WTC11 (cell line): ENCODE results near the gene PLA2G2E. TPM values are rescaled to one million over a fixed set of nuclear protein-coding genes. Genes with fewer than 3 reads are reported as not detected.

ENCODE experiments used
- ATAC-seq: fragments of 200-7000 bp; cut with Tn5 transposase; 2 replicates; pipeline ENCODE4 v1.10.0; 2021; ENCODE audit warnings: mild to moderate bottlenecking, moderate library complexity
- CTCF ChIA-PET: fragments of 300-600 bp; sonication (Branson Sonifier 250); formaldehyde crosslinking; loops from one replicate; lab custom pipeline; 2021; ENCODE audit warnings: antibody characterized with exemption; lab: Charles Lee
- POLR2A ChIA-PET: fragments of 350-600 bp; sonication (Branson Sonifier 250); formaldehyde crosslinking; loops from one replicate; lab custom pipeline; 2021; ENCODE audit warnings: antibody characterized with exemption; lab: Charles Lee
- DNase-seq: peaks from one replicate; pipeline ENCODE4 v3.0.0; 2021; ENCODE audit warnings: low spot score
- H3K27ac Mint-ChIP-seq: 2 replicates; pipeline ENCODE4 v1.8.0; 2021; ENCODE audit warnings: mixed read lengths
- H3K27me3 Mint-ChIP-seq: 2 replicates; pipeline ENCODE4 v1.8.0; 2021; ENCODE audit warnings: low read depth, mild to moderate bottlenecking, moderate library complexity, mixed read lengths
- H3K36me3 Mint-ChIP-seq: 2 replicates; pipeline ENCODE4 v1.8.0; 2021; ENCODE audit warnings: mixed read lengths
- H3K4me1 Mint-ChIP-seq: 2 replicates; pipeline ENCODE4 v1.8.0; 2022; ENCODE audit warnings: mixed read lengths
- H3K4me3 Mint-ChIP-seq: 2 replicates; pipeline ENCODE4 v1.8.0; 2021; ENCODE audit warnings: mild to moderate bottlenecking, moderate library complexity, mixed read lengths
- H3K9me3 Mint-ChIP-seq: 2 replicates; pipeline ENCODE4 v1.8.0; 2021; ENCODE audit warnings: mixed read lengths
- ELF4 ChIP-seq: sonication (generic); formaldehyde crosslinking; IDR thresholded peaks from 2 replicates; pipeline ENCODE4 v1.8.1; 2022; ENCODE audit warnings: low read depth, mild to moderate bottlenecking, moderate library complexity, missing genetic modification reagents
- ERG ChIP-seq: fragments of 250-450 bp; sonication (Bioruptor Pico); IDR thresholded peaks from 2 replicates; pipeline ENCODE4 v1.8.0; 2021; ENCODE audit warnings: mild to moderate bottlenecking
- FOXJ3 ChIP-seq: sonication (generic); formaldehyde crosslinking; IDR thresholded peaks from 2 replicates; pipeline ENCODE4 v1.9.0; 2021; ENCODE audit warnings: missing genetic modification reagents, mild to moderate bottlenecking, borderline replicate concordance
- HMGXB4 ChIP-seq: sonication (generic); formaldehyde crosslinking; IDR thresholded peaks from 2 replicates; pipeline ENCODE4 v1.8.1; 2023; ENCODE audit warnings: mild to moderate bottlenecking, moderate library complexity, missing genetic modification reagents
- NR1H2 ChIP-seq: sonication (generic); formaldehyde crosslinking; IDR thresholded peaks from 2 replicates; pipeline ENCODE4 v1.9.0; 2021; ENCODE audit warnings: mild to moderate bottlenecking, moderate library complexity, missing genetic modification reagents
- OVOL2 ChIP-seq: fragments of 250-450 bp; sonication (Bioruptor Pico); IDR thresholded peaks from 2 replicates; pipeline ENCODE4 v1.9.0; 2021; ENCODE audit warnings: mild to moderate bottlenecking, borderline replicate concordance
- SOX15 ChIP-seq: fragments of 250-450 bp; sonication (Bioruptor Pico); IDR thresholded peaks from 2 replicates; pipeline ENCODE4 v1.9.0; 2021; ENCODE audit warnings: mild to moderate bottlenecking
- ZNF219 ChIP-seq: sonication (generic); formaldehyde crosslinking; IDR thresholded peaks from 2 replicates; pipeline ENCODE4 v1.8.0; 2023; ENCODE audit warnings: missing genetic modification reagents, mild to moderate bottlenecking, borderline replicate concordance
- ZNF232 ChIP-seq: sonication (generic); formaldehyde crosslinking; IDR thresholded peaks from 2 replicates; pipeline ENCODE4 v1.8.0; 2022; ENCODE audit warnings: mild to moderate bottlenecking, missing genetic modification reagents
- ZNF263 ChIP-seq: sonication (generic); formaldehyde crosslinking; IDR thresholded peaks from 2 replicates; pipeline ENCODE4 v1.8.1; 2022; ENCODE audit warnings: low read depth, mild to moderate bottlenecking, moderate library complexity, missing genetic modification reagents
- ZNF423 ChIP-seq: fragments of 250-450 bp; sonication (Bioruptor Pico); IDR thresholded peaks from 2 replicates; pipeline ENCODE4 v2.1.2; 2022; ENCODE audit warnings: mild to moderate bottlenecking, moderate library complexity
- ZNF532 ChIP-seq: fragments of 250-450 bp; sonication (Bioruptor Pico); IDR thresholded peaks from 2 replicates; pipeline ENCODE4 v1.9.0; 2021; ENCODE audit warnings: mild to moderate bottlenecking, borderline replicate concordance
- total RNA-seq: library from RNA; stranded (reverse); gene quantifications from 3 replicates; pipeline ENCODE4 v1.2.3, GENCODE V29; 2021
- TF ChIP-seq, protein P1 (sequence below): sonication (generic); formaldehyde crosslinking; conservative IDR thresholded peaks from 2 replicates; pipeline ENCODE4 v1.8.1; 2023; ENCODE audit warnings: mild to moderate bottlenecking, low read depth, missing genetic modification reagents, moderate library complexity
- TF ChIP-seq, protein P2 (sequence below): fragments of 250-450 bp; sonication (Bioruptor Pico); IDR thresholded peaks from 2 replicates; pipeline ENCODE4 v1.9.0; 2021; ENCODE audit warnings: mild to moderate bottlenecking

PLA2G2E gene
- total RNA-seq, 1 experiment from 2014 or later = not detected

GRCh38 chr1:19954059-19954458 is 30.6 kb upstream of the PLA2G2E start:
- Mint-ChIP-seq H3K27ac (no peak overlapping the region), H3K9me3 (peaks cover 31% of the 10 kb centered on the region), H3K4me3 (no peak overlapping the region), H3K4me1 (peaks cover 28% of the 10 kb centered on the region), H3K36me3 (peaks cover 24% of the 10 kb centered on the region), H3K27me3 (peaks cover 6% of the 10 kb centered on the region)
- TF ChIP-seq HMGXB4 (CRISPR knock-in tag) (no peak), OVOL2 (CRISPR knock-in tag) (no peak), ELF4 (CRISPR knock-in tag) (no peak), ZNF232 (CRISPR knock-in tag) (no peak), ZNF423 (CRISPR knock-in tag) (no peak), ERG (CRISPR knock-in tag) (no peak), NR1H2 (CRISPR knock-in tag) (no peak)
- ChIA-PET POLR2A (no interaction called here), CTCF (no interaction called here)
- no peak for DNase-seq
- ATAC-seq = no peak

- Mint-ChIP-seq H3K9me3 (peaks cover 18% of the 10 kb centered on the region), H3K36me3 (peaks cover 12% of the 10 kb centered on the region), H3K4me3 (no peak overlapping the region), H3K27me3 (no peaks in the 10 kb centered on the region; the same call in 1 of the 2 replicates), H3K4me1 (peaks cover 21% of the 10 kb centered on the region), H3K27ac (no peak overlapping the region)
- ATAC-seq = no peak
- ChIA-PET POLR2A (no interaction called here), CTCF (interaction anchor here (0.5 to 0.7 kb wide), 2 partner anchors 8 to 196 kb away, joined by 3 read pairs; no protein-coding TSS in a partner anchor)
- TF ChIP-seq SOX15 (CRISPR knock-in tag) = no peak
- DNase-seq = no peak
These were observed 25.6 kb upstream of the PLA2G2E start for GRCh38 chr1:19949016-19949415.

DNA sequence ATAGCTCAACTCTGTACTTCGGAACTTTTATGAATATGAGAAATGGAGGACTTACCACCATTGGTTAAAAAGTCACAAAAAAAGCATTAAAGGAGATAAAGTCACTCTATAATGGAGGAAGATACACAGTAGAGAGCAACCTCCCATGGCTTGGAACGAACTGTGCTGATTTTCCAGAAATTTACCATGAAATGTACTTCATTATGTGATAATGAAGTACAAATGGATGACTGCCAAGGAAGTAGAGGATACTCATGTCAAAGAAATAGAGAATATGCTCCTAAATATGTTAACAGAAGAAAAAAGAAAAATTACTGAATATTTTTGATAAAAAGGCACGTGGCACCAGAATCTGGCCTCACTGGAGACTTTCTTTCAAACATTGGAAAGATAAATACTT is 23.6 kb upstream of the PLA2G2E start:
- H3K36me3 Mint-ChIP-seq = no peaks in the 10 kb centered on the region; the same call in 1 of the 2 replicates
- no peak overlapping the region for H3K27ac Mint-ChIP-seq
- peaks cover 10% of the 10 kb centered on the region for H3K9me3 Mint-ChIP-seq
- DNase-seq (no peak), ATAC-seq (no peak)
- ChIA-PET POLR2A (interaction anchor here (0.7 kb wide), 1 partner anchor 28 kb away, joined by 3 read pairs; no protein-coding TSS in a partner anchor), CTCF (no interaction called here)
- no peak for TF ChIP-seq ZNF263 (CRISPR knock-in tag)
- no peak overlapping the region for H3K4me3 Mint-ChIP-seq
- H3K27me3 Mint-ChIP-seq = no peaks in the 10 kb centered on the region
- peaks cover 20% of the 10 kb centered on the region for H3K4me1 Mint-ChIP-seq

DNA sequence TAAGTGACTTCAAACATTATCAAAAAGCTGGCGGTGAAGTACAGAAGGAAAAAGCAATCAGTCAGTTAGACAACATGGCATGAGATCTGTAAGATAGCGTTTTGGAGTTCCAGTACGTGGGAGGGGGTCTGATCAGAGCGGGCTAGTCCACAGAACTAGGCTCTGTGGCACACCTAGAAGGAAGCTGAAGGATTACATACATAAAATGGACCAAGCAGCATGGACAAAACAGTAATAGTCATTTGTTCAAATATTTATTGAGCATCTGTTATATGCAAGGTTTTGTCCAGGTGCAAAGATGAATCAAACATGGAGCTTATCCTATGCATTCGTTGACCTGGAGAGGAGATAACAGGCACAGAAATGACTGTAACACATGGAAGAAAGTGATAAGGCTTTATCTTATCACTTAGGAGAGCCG is 22.9 kb upstream of the PLA2G2E start:
- H3K27ac Mint-ChIP-seq = no peak overlapping the region
- DNase-seq = no peak
- peaks cover 18% of the 10 kb centered on the region for H3K4me1 Mint-ChIP-seq
- CTCF ChIA-PET = no interaction called here
- H3K27me3 Mint-ChIP-seq = no peaks in the 10 kb centered on the region
- peaks cover 12% of the 10 kb centered on the region for H3K9me3 Mint-ChIP-seq
- POLR2A ChIA-PET = interaction anchor here (0.7 kb wide), 1 partner anchor 28 kb away, joined by 3 read pairs; no protein-coding TSS in a partner anchor
- no peak overlapping the region for H3K4me3 Mint-ChIP-seq
- no peaks in the 10 kb centered on the region; the same call in 1 of the 2 replicates for H3K36me3 Mint-ChIP-seq
- no peak for ATAC-seq
- no peak for TF ChIP-seq FOXJ3 (CRISPR knock-in tag)
- TF ChIP-seq, protein P1, sequence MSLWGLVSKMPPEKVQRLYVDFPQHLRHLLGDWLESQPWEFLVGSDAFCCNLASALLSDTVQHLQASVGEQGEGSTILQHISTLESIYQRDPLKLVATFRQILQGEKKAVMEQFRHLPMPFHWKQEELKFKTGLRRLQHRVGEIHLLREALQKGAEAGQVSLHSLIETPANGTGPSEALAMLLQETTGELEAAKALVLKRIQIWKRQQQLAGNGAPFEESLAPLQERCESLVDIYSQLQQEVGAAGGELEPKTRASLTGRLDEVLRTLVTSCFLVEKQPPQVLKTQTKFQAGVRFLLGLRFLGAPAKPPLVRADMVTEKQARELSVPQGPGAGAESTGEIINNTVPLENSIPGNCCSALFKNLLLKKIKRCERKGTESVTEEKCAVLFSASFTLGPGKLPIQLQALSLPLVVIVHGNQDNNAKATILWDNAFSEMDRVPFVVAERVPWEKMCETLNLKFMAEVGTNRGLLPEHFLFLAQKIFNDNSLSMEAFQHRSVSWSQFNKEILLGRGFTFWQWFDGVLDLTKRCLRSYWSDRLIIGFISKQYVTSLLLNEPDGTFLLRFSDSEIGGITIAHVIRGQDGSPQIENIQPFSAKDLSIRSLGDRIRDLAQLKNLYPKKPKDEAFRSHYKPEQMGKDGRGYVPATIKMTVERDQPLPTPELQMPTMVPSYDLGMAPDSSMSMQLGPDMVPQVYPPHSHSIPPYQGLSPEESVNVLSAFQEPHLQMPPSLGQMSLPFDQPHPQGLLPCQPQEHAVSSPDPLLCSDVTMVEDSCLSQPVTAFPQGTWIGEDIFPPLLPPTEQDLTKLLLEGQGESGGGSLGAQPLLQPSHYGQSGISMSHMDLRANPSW (CRISPR knock-in tag) = no peak
- no peak for TF ChIP-seq ZNF232 (CRISPR knock-in tag)
- TF ChIP-seq ZNF219 (CRISPR knock-in tag) = no peak
- TF ChIP-seq, protein P2, sequence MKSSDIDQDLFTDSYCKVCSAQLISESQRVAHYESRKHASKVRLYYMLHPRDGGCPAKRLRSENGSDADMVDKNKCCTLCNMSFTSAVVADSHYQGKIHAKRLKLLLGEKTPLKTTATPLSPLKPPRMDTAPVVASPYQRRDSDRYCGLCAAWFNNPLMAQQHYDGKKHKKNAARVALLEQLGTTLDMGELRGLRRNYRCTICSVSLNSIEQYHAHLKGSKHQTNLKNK (CRISPR knock-in tag) = no peak
- no peak for TF ChIP-seq ZNF532 (CRISPR knock-in tag)
